Omental fat pad (tissue), 4 donors: ENCODE results near the gene TRIM72. TPM values are rescaled to one million over a fixed set of nuclear protein-coding genes. Genes with fewer than 3 reads are reported as not detected.
"Not testable (repeated sequence)": the region's sequence is repeated elsewhere in the genome, so short reads cannot be mapped to it uniquely, and the experiment has no call there.

Experiments used
- ATAC-seq: fragments of 150-250 bp; one replicate; pipeline ENCODE4 v1.9.1; 2016; ENCODE audit warnings: mild to moderate bottlenecking, moderate library complexity; ENCODE audit not compliant: low FRiP score
- DNase-seq: peaks from one replicate; pipeline ENCODE4 v3.0.0-alpha.2; 2019; ENCODE audit warnings: low spot score
- CTCF ChIP-seq, 3 donors: fragments of 450-650 bp; IDR thresholded peaks; one replicate each; pipeline ENCODE4 v1.5.1; 2016 to 2017; ENCODE audit warnings: antibody characterized with exemption in 3 of 3, mild to moderate bottlenecking in 3 of 3, moderate library complexity in 2 of 3
- total RNA-seq, 4 donors: library from RNA; depleted of rRNA; stranded (reverse); fragments of >200 nt; gene quantifications; one replicate each; pipeline ENCODE4 v1.1.0, GENCODE V29; 2016

TRIM72 gene
- total RNA-seq, 4 donors from 2014 or later, result 0.28 TPM; not detected in 3

- ATAC-seq (no peak), DNase-seq (no peak)
- TF ChIP-seq CTCF (IDR thresholded peaks at IDR 0.05), result no peak
Measured at GRCh38 chr16:31262084-31262483, 48.2 kb downstream of the TRIM72 start.

GRCh38 chr16:31265329-31266245, 51.7 kb downstream of the TRIM72 start:
- ATAC-seq (peak; percentile 54), DNase-seq (no peak)
- TF ChIP-seq CTCF (IDR thresholded peaks at IDR 0.05), result no peak

GRCh38 chr16:31267332-31268032, 53.6 kb downstream of the TRIM72 start:
- TF ChIP-seq CTCF (IDR thresholded peaks at IDR 0.05), result no peak
- no peak for DNase-seq
- ATAC-seq, result no peak

- no peak for ATAC-seq
- DNase-seq, result no peak
- TF ChIP-seq CTCF (IDR thresholded peaks at IDR 0.05), result no peak
Measured at GRCh38 chr16:31268033-31268365, 54.1 kb downstream of the TRIM72 start.

- ATAC-seq, result no peak
- DNase-seq, result no peak
- TF ChIP-seq CTCF (IDR thresholded peaks at IDR 0.05), result no peak
Measured at GRCh38 chr16:31268891-31269290, 55.0 kb downstream of the TRIM72 start.

- DNase-seq, result no peak
- no peak for TF ChIP-seq CTCF (IDR thresholded peaks at IDR 0.05)
- no peak for ATAC-seq
Measured at GRCh38 chr16:31269541-31269940, 55.6 kb downstream of the TRIM72 start.

- DNase-seq, ATAC-seq: not testable (repeated sequence)
Measured at GRCh38 chr16:31269973-31270372, 56.1 kb downstream of the TRIM72 start.
